ENCODE results near the gene FMN2.

The FMN2 gene

DNA sequence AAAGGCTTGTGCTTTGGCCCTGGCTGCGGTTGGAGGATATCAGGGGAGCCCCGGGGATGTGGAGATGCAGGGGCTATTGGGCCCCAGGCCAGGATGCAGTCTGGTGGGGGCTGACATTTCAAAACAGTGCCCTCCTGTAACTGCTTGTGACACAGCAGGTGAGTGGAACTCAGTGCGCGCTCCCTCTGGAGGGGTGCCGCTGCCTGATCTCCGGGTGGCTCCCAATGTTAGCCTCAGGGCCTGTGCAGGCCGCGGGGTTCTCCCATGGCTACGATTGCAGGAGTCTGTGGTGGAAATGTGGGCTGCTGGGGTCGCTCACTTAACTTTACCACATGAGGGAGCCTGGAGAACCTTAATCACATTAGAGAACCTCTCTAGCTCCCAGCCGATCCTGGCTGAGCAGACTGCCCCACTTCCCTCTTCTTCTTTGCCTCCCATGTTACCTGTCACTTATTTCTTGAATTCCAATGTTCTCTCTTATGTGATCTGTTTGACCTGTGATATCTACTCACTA lies 163.2 kb downstream of the FMN2 start (continued):
- TF ChIP-seq ZNF518A (tag by site-specific recombination; conservative IDR thresholded peaks at IDR 0.05; ENCODE audit: low read depth) (no peak), ZNF157 (tag by site-specific recombination; IDR thresholded peaks at IDR 0.05) (no peak)

DNA sequence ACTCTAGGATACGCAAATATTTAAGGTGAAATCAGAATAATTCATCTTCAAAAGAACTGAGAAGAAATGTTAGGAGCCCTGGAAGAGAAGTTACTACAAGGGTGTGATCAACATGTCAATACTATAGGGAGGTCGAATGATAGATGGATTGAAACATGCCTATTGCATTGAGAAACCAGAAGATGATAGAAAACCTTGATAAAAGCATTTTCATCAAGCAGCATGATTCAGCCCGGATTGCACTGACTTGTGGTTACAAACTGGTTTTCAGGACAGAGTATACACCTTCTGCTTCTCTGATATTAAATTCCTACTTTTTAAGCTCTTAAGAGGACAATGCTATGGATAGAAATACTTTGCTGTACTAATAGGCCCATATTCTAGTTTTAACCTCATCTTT lies 164.2 kb downstream of the FMN2 start:
- H3K4me3 ChIP-seq (ENCODE audit: low read depth, low read length), result no peak overlapping the region
- CTCF ChIA-PET, result interaction anchor here (0.6 kb wide), 1 partner anchor 351 kb away, joined by 3 read pairs; no protein-coding TSS in a partner anchor

More for the DNA sequence above, 164.2 kb downstream of the FMN2 start:
- TF ChIP-seq ZBTB7A (tag by site-specific recombination; IDR thresholded peaks at IDR 0.05; ENCODE audit: low read depth) (no peak), ZNF223 (tag by site-specific recombination; IDR thresholded peaks at IDR 0.05) (no peak), SP2 (tag by site-specific recombination; IDR thresholded peaks at IDR 0.05) (no peak), ZNF76 (tag by site-specific recombination; IDR thresholded peaks at IDR 0.05; ENCODE audit: borderline replicate concordance, low read depth) (no peak), ZNF175 (tag by site-specific recombination; IDR thresholded peaks at IDR 0.05) (no peak), ZNF302 (tag by site-specific recombination; IDR thresholded peaks at IDR 0.05; ENCODE audit: low read depth) (no peak), HIC1 (tag by site-specific recombination; IDR thresholded peaks at IDR 0.05) (no peak)
- TF ChIP-seq, protein P1, sequence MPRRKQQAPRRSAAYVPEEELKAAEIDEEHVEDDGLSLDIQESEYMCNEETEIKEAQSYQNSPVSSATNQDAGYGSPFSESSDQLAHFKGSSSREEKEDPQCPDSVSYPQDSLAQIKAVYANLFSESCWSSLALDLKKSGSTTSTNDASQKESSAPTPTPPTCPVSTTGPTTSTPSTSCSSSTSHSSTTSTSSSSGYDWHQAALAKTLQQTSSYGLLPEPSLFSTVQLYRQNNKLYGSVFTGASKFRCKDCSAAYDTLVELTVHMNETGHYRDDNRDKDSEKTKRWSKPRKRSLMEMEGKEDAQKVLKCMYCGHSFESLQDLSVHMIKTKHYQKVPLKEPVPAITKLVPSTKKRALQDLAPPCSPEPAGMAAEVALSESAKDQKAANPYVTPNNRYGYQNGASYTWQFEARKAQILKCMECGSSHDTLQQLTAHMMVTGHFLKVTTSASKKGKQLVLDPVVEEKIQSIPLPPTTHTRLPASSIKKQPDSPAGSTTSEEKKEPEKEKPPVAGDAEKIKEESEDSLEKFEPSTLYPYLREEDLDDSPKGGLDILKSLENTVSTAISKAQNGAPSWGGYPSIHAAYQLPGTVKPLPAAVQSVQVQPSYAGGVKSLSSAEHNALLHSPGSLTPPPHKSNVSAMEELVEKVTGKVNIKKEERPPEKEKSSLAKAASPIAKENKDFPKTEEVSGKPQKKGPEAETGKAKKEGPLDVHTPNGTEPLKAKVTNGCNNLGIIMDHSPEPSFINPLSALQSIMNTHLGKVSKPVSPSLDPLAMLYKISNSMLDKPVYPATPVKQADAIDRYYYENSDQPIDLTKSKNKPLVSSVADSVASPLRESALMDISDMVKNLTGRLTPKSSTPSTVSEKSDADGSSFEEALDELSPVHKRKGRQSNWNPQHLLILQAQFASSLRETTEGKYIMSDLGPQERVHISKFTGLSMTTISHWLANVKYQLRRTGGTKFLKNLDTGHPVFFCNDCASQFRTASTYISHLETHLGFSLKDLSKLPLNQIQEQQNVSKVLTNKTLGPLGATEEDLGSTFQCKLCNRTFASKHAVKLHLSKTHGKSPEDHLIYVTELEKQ (tag by site-specific recombination; IDR thresholded peaks at IDR 0.05; ENCODE audit: borderline replicate concordance), result no peak
- no peaks in the 10 kb centered on the region for H3K9me3 ChIP-seq (ENCODE audit: control insufficient read depth, insufficient read depth, low read depth, low read length)
- peaks cover 0 to 13% of the 10 kb centered on the region in 2 experiments; a peak in 1 of 3 replicates for H3K36me3 ChIP-seq (ENCODE audit: control insufficient read depth in 2 of 2, insufficient read depth in 1 of 2, low read length in 2 of 2)
- H3K27ac ChIP-seq (ENCODE audit: extremely low read depth, low read depth, low read length), result no peak overlapping the region
- no peaks in the 10 kb centered on the region for H3K4me1 ChIP-seq (ENCODE audit: control insufficient read depth, insufficient read depth, low read length)
- POLR2A ChIA-PET, result no interaction called here
